ENCODE data around the gene COX10. TPM values are rescaled to one million over a fixed set of nuclear protein-coding genes. Genes with fewer than 3 reads are reported as not detected.
A peak's percentile ranks its signal among the peaks of the same experiment; 100 is the strongest.

The COX10 gene
- total RNA-seq, 2 donors from 2014 or later, result 16.8 to 25.7 TPM

DNA sequence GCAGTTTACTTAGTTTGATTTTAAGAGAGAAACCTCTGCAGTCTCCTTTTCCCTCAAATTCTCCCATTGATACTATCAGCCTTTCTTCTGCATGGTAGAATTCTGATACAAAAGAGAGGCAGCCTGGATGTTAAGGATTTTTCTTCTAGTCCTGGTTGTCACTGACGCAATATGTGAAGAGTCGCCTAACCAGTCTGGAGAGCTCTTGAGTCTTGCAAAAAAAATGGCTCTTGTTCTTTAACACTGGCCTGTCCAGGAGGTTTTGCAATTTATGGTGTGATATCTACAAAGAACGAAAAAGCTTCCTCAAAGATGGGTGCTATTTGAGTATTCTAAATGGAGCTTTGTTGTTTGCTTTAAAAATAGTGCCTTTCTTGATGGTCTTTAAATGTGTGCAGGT lies 28.9 kb downstream of the COX10 start:
- DNase-seq (ENCODE audit: low spot score in 2 of 2), result no peak
- H3K36me3 Mint-ChIP-seq, result peaks cover 0 to 7% of the 10 kb centered on the region in 2 donors
- H3K9me3 Mint-ChIP-seq, result no peaks in the 10 kb centered on the region
- no peak overlapping the region for H3K27ac Mint-ChIP-seq
- ATAC-seq, result no peak

DNA sequence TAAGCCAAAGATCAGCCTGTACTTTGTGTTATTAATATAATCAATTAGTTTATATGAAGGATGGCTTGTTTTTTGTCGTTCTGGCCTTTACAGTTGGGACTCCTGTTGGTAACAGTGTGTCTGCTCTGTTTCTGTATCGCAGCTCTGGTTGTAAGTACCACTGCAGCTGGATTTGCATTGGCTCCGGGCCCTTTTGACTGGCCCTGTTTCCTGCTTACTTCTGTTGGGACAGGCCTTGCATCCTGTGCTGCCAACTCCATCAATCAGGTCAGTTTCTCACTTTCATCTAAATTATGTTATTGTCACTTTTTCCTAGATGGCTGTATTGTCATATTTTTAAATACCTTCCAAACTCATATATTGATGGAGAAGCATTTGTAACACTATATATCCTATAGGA lies 32.7 kb downstream of the COX10 start:
- no peaks in the 10 kb centered on the region for H3K9me3 Mint-ChIP-seq
- DNase-seq (ENCODE audit: low spot score in 2 of 2) (no peak), ATAC-seq (no peak)
- no peak overlapping the region for H3K27ac Mint-ChIP-seq
- peaks cover 0 to 7% of the 10 kb centered on the region in 2 donors for H3K36me3 Mint-ChIP-seq

GRCh38 chr17:14103836-14104235 lies 34.5 kb downstream of the COX10 start:
- Mint-ChIP-seq H3K9me3 (peaks cover 0 to 3% of the 10 kb centered on the region in 2 donors), H3K27ac (no peak overlapping the region), H3K36me3 (peaks cover 5 to 22% of the 10 kb centered on the region in 2 donors)
- ATAC-seq (no peak), DNase-seq (ENCODE audit: low spot score in 2 of 2) (no peak)

DNA sequence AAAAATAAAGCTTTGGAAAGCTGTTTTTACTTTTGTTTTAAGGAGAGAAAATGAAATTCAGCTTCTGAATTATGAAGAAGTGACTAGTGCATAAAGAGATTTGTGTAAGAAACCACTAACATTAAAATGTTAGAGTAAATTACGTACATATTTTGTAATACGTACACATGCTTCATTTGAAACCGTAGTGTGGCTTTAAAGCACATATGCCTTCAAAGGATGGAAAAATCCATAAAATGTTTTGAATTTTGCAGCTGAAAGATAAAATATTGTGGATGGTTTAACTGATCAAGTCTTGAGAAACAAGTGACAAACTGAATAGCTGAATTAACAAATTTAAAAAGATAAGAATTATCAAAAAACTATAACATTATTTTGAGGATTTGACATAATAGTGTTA lies 35.4 kb downstream of the COX10 start:
- DNase-seq (ENCODE audit: low spot score in 2 of 2) (no peak), ATAC-seq (no peak)
- peaks cover 5 to 22% of the 10 kb centered on the region in 2 donors for H3K36me3 Mint-ChIP-seq
- peaks cover 0 to 3% of the 10 kb centered on the region in 2 donors for H3K9me3 Mint-ChIP-seq
- H3K27ac Mint-ChIP-seq, result no peak overlapping the region

GRCh38 chr17:14107889-14108288 lies 38.6 kb downstream of the COX10 start:
- H3K9me3 Mint-ChIP-seq, result peaks cover 0 to 3% of the 10 kb centered on the region in 2 donors
- no peak for DNase-seq (ENCODE audit: low spot score in 2 of 2)
- peak overlapping the region in 1 of 2 donors; percentile 44 for H3K27ac Mint-ChIP-seq
- H3K36me3 Mint-ChIP-seq, result peaks cover 5 to 15% of the 10 kb centered on the region in 2 donors
- peak; percentile 61 to 94 for ATAC-seq

DNA sequence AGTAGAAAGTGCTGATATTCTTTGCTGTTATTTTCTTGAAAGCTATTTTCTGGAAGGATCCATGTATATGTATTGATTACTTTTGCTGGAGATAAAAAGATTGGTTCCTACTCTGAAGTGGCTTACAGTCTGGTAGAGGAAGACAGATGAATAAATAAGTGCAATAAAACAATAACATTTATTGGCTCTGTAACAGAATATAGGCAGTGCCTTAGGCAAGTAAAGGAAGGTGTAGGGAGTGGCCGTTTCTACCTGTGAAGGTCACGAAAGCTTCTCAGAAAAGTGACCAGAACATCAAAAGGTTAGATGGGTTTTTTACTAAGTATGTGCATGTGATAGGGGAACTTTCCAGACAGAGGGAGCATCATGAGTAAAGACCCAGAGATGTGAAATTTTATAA lies 43.1 kb downstream of the COX10 start:
- peaks cover 0 to 15% of the 10 kb centered on the region in 2 donors for H3K9me3 Mint-ChIP-seq
- no peak overlapping the region for H3K27ac Mint-ChIP-seq
- peaks cover 9 to 37% of the 10 kb centered on the region in 2 donors for H3K36me3 Mint-ChIP-seq
- ATAC-seq, result no peak
- no peak for DNase-seq (ENCODE audit: low spot score in 2 of 2)

- ATAC-seq (no peak), DNase-seq (ENCODE audit: low spot score in 2 of 2) (no peak)
- peaks cover 5 to 37% of the 10 kb centered on the region in 2 donors for H3K36me3 Mint-ChIP-seq
- no peak overlapping the region for H3K27ac Mint-ChIP-seq
- H3K9me3 Mint-ChIP-seq, result peaks cover 0 to 11% of the 10 kb centered on the region in 2 donors
Observed at GRCh38 chr17:14113137-14113536, 43.8 kb downstream of the COX10 start.

- ATAC-seq, result peak in 1 of 2 donors; percentile 25
- no peak for DNase-seq (ENCODE audit: low spot score in 2 of 2)
- peak overlapping the region in 1 of 2 donors; percentile 41 for H3K27ac Mint-ChIP-seq
- H3K9me3 Mint-ChIP-seq, result peaks cover under 1 to 24% of the 10 kb centered on the region in 2 donors
- peaks cover 5 to 60% of the 10 kb centered on the region in 2 donors for H3K36me3 Mint-ChIP-seq
Observed at GRCh38 chr17:14116263-14117024, 47.1 kb downstream of the COX10 start.

GRCh38 chr17:14118951-14119350 lies 49.6 kb downstream of the COX10 start:
- ATAC-seq (peak; percentile 93 to 96), DNase-seq (ENCODE audit: low spot score in 2 of 2) (no peak)
- H3K36me3 Mint-ChIP-seq, result peaks cover 3 to 85% of the 10 kb centered on the region in 2 donors
- H3K9me3 Mint-ChIP-seq, result peaks cover 5 to 30% of the 10 kb centered on the region in 2 donors
- H3K27ac Mint-ChIP-seq, result peak overlapping the region; percentile 1 to 93

DNA sequence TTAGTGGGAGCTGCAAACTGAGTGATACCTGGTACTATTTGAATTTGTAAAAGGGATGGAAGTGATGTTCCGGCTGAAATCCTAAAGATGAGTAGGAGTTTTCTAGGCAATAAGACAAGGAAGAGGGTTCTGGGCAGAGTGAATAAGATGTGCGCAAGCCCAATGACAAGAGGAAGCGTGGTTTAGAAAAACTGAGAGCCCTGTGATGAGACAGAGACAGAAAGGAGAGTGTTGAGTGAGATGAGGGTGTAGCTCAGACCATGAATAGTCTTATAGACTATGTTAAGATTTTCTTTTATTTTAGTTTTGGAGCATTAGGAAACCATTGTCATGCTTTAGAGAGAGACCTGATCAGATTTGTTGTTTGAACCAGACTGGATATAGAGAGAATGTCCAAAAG lies 50.2 kb downstream of the COX10 start:
- ATAC-seq (peak; percentile 54 to 75), DNase-seq (ENCODE audit: low spot score in 2 of 2) (no peak)
- peaks cover 0 to 91% of the 10 kb centered on the region in 2 donors for H3K36me3 Mint-ChIP-seq
- peak overlapping the region; percentile 1 to 60 for H3K27ac Mint-ChIP-seq
- peaks cover 5 to 30% of the 10 kb centered on the region in 2 donors for H3K9me3 Mint-ChIP-seq

DNA sequence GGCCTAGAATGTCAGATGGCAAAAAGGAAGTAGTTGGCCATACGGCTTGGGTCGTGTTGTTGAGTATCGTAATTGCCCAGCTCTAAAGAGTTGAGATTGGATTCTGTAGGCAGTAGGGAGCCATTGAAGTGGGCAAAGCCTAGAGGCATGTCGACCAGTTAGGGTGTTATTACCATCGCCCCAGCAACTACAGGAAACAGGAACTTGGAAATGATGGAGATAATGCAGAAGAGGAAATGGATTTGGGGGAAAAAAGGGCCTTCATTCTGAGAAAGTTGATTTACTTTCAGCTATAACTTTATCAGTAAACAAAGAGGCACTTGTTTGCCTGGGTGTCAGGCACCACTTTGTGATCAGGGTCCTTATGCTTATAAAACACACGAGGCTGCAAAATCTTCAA lies 52.6 kb downstream of the COX10 start:
- Mint-ChIP-seq H3K9me3 (peaks cover 5 to 19% of the 10 kb centered on the region in 2 donors), H3K36me3 (peaks cover 0 to 72% of the 10 kb centered on the region in 2 donors), H3K27ac (no peak overlapping the region)
- DNase-seq (ENCODE audit: low spot score in 2 of 2) (no peak), ATAC-seq (no peak)

DNA sequence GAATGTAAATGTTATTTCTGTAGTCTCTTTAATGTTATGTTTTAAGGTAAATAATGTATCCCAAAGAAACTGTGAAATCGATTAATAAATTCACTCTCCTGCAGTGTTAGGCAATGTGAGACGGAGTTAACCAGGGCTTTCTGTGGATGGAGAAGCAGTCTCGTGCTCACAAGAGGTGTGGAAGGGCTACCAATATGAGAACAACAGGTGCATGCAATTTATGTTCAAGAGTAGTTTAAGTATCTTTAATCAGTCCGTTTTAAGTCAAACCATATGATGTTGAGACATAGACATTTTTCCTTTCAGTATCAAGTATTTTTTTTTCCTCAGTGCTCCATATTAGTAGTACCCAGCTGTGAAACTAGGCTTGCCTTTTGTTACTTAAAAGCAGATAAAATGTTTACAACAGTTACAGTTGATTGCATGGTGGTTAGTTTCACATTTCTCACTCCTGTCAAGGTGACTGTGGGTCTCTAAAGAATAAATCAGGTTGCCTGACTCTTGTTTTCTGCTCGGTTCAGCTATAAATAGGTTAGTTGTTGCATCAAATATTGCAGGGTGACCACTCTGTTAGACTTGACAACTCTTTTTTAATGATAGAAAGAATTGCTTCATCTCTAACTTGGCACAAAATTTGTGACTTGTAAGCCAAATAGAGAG lies 54.4 kb downstream of the COX10 start:
- ATAC-seq (peak in 1 of 2 donors; percentile 29), DNase-seq (ENCODE audit: low spot score in 2 of 2) (no peak)
- H3K9me3 Mint-ChIP-seq, result peaks cover 5 to 19% of the 10 kb centered on the region in 2 donors
- peak overlapping the region in 1 of 2 donors; percentile 48 for H3K27ac Mint-ChIP-seq
- peaks cover 0 to 54% of the 10 kb centered on the region in 2 donors for H3K36me3 Mint-ChIP-seq

GRCh38 chr17:14124854-14125253 lies 55.5 kb downstream of the COX10 start:
- ATAC-seq (no peak), DNase-seq (ENCODE audit: low spot score in 2 of 2) (no peak)
- H3K27ac Mint-ChIP-seq, result peak overlapping the region in 1 of 2 donors; percentile 47
- H3K36me3 Mint-ChIP-seq, result peaks cover 0 to 48% of the 10 kb centered on the region in 2 donors
- H3K9me3 Mint-ChIP-seq, result peaks cover 5 to 13% of the 10 kb centered on the region in 2 donors

GRCh38 chr17:14125518-14126137 lies 56.3 kb downstream of the COX10 start:
- H3K36me3 Mint-ChIP-seq, result peaks cover 0 to 44% of the 10 kb centered on the region in 2 donors
- peaks cover 5 to 6% of the 10 kb centered on the region in 2 donors for H3K9me3 Mint-ChIP-seq
- no peak overlapping the region for H3K27ac Mint-ChIP-seq
- DNase-seq (ENCODE audit: low spot score in 2 of 2) (no peak), ATAC-seq (no peak)

DNA sequence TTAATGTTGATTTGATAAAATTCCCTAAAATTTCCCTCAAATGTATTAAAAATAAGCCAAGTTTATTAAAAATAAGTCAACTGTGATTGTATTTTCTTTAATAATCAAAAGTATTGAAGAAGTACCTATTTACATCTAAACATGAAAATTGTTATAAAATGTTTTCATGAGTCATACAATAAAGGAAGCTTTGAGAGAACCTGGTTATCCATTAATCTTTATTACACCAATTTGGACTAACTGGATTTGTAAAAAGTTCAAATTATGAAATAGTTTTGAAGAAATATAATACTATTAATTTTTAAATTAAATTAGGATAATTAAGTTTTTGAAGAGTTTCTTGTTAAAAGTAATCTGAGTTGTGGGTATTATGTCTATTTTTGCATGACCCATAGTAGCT lies 63.8 kb downstream of the COX10 start:
- no peaks in the 10 kb centered on the region for H3K9me3 Mint-ChIP-seq

DNA sequence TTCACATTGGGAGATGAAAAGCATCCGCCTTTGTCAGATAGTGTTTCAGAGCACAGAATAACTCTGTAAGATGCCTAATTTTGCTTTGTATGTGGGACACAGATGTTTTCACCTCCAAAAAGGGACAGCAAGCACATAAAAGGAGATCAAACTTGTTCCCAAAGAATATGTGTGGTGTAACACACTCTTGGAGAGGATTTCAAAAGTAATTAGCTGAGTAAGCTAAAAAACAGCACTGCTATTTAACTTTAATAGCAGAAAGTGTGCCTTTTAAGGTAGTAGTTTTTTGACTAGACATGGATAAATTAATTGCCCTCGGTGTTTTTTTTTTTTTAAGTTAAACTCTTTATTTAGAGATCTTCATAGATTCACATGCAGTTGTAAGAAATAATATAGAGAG lies 65.2 kb downstream of the COX10 start:
- Mint-ChIP-seq H3K9me3 (no peaks in the 10 kb centered on the region), H3K27ac (no peak overlapping the region), H3K36me3 (peaks cover 0 to 6% of the 10 kb centered on the region in 2 donors)
- DNase-seq (ENCODE audit: low spot score in 2 of 2) (no peak), ATAC-seq (no peak)

More for the DNA sequence above, 63.8 kb downstream of the COX10 start:
- ATAC-seq, result no peak
- no peak for DNase-seq (ENCODE audit: low spot score in 2 of 2)
- Mint-ChIP-seq H3K36me3 (peaks cover 0 to 6% of the 10 kb centered on the region in 2 donors), H3K27ac (no peak overlapping the region)
